COLO668 (cell line): ENCODE measurements around the gene KNSTRN.

Experiments used
- DNase-seq: peaks from one replicate; lab custom pipeline; 2025; ENCODE audit not compliant: unreplicated experiment; lab: John Stamatoyannopoulos, UW

Gene KNSTRN

GRCh38 chr15:40392986-40393948 lies 10.7 kb downstream of the KNSTRN start:
- no peak for DNase-seq

- DNase-seq: no peak
Observed at GRCh38 chr15:40397688-40398412, 15.3 kb downstream of the KNSTRN start.

- DNase-seq: no peak
Observed at GRCh38 chr15:40398413-40398873, 15.9 kb downstream of the KNSTRN start.

- DNase-seq: no peak
Observed at GRCh38 chr15:40399370-40399769, 16.8 kb downstream of the KNSTRN start.

GRCh38 chr15:40405501-40406381 lies 23.2 kb downstream of the KNSTRN start, which contains the start of gene IVD:
Gene IVD, plus strand, starts transcription at chr15:40405795. Its CDS starts 33 bp downstream, at chr15:40405828.
- peak; percentile 91 for DNase-seq

GRCh38 chr15:40407330-40407990 lies 24.9 kb downstream of the KNSTRN start:
- DNase-seq: no peak

- no peak for DNase-seq
Observed at GRCh38 chr15:40409366-40409765, 26.8 kb downstream of the KNSTRN start.

GRCh38 chr15:40410476-40410875 lies 28.0 kb downstream of the KNSTRN start:
- DNase-seq: no peak

- no peak for DNase-seq
Observed at GRCh38 chr15:40412095-40412759, 29.7 kb downstream of the KNSTRN start.

- no peak for DNase-seq
Observed at GRCh38 chr15:40413036-40413435, 30.5 kb downstream of the KNSTRN start.

- DNase-seq: no peak
Observed at GRCh38 chr15:40414816-40415215, 32.3 kb downstream of the KNSTRN start.

GRCh38 chr15:40415226-40415625 lies 32.7 kb downstream of the KNSTRN start:
- no peak for DNase-seq

GRCh38 chr15:40416056-40416455 lies 33.5 kb downstream of the KNSTRN start:
- DNase-seq: no peak

GRCh38 chr15:40418126-40418525 lies 35.6 kb downstream of the KNSTRN start:
- no peak for DNase-seq

GRCh38 chr15:40420071-40420713 lies 37.7 kb downstream of the KNSTRN start:
- no peak for DNase-seq

GRCh38 chr15:40420793-40421192 lies 38.3 kb downstream of the KNSTRN start:
- DNase-seq: peak; percentile 45

GRCh38 chr15:40421246-40422157 lies 39.0 kb downstream of the KNSTRN start:
- DNase-seq: peak; percentile 70

- DNase-seq: no peak
Observed at GRCh38 chr15:40424483-40425115, 42.1 kb downstream of the KNSTRN start.
